HepG2 (cell line): Measurements from ENCODE around the gene SCAF4. TPM values are rescaled to one million over a fixed set of nuclear protein-coding genes. Genes with fewer than 3 reads are reported as not detected.

Experiments
- CBX1 ChIP-seq: IDR thresholded peaks from one replicate; pipeline ENCODE4 v1.6.1; 2016; ENCODE audit warnings: antibody characterized with exemption, low read depth
- CEBPG ChIP-seq: IDR thresholded peaks from 2 replicates; pipeline ENCODE4 v1.6.1; 2016
- FOXJ3 ChIP-seq: sonication (generic); formaldehyde crosslinking; IDR thresholded peaks from 2 replicates; pipeline ENCODE4 v1.4.0; 2020; ENCODE audit warnings: missing genetic modification reagents, mild to moderate bottlenecking, borderline replicate concordance
- HDAC6 ChIP-seq: fragments of 200-600 bp; sonication (generic); IDR thresholded peaks from 2 replicates; pipeline ENCODE4 v1.7.0; 2017; ENCODE audit warnings: mild to moderate bottlenecking, antibody characterized with exemption, low read length, low read depth
- HNRNPK ChIP-seq: fragments of 200-400 bp; formaldehyde crosslinking; IDR thresholded peaks from 2 replicates; pipeline ENCODE4 v1.6.1; 2018; ENCODE audit warnings: low read length, low read depth, moderate library complexity, mild to moderate bottlenecking; ENCODE audit not compliant: poor library complexity, severe bottlenecking
- KAT7 ChIP-seq: IDR thresholded peaks from 2 replicates; pipeline ENCODE4 v1.6.1; 2018; ENCODE audit warnings: borderline replicate concordance, missing compliant biosample characterization
- MED1 ChIP-seq: sonication (generic); formaldehyde crosslinking; IDR thresholded peaks from 2 replicates; pipeline ENCODE4 v1.4.0; 2020; ENCODE audit warnings: missing genetic modification reagents
- MTA1 ChIP-seq: sonication (generic); formaldehyde crosslinking; IDR thresholded peaks from 2 replicates; pipeline ENCODE4 v1.4.0; 2020; ENCODE audit warnings: missing genetic modification reagents, mild to moderate bottlenecking, borderline replicate concordance
- POLR2G ChIP-seq: fragments of 200-400 bp; formaldehyde crosslinking; IDR thresholded peaks from 2 replicates; pipeline ENCODE4 v1.6.1; 2018; ENCODE audit warnings: mild to moderate bottlenecking, low read depth, low read length, moderate library complexity
- RXRA ChIP-seq: sonication (generic); formaldehyde crosslinking; IDR thresholded peaks from 2 replicates; pipeline ENCODE4 v1.5.1; 2020; ENCODE audit warnings: missing genetic modification reagents
- SP140L ChIP-seq: sonication (generic); formaldehyde crosslinking; IDR thresholded peaks from 2 replicates; pipeline ENCODE4 v1.4.0; 2020; ENCODE audit warnings: missing genetic modification reagents, borderline replicate concordance
- U2AF2 ChIP-seq: fragments of 200-400 bp; formaldehyde crosslinking; IDR thresholded peaks from 2 replicates; pipeline ENCODE4 v1.6.1; 2017; ENCODE audit warnings: low read depth, mild to moderate bottlenecking, low read length
- ZFP62 ChIP-seq: sonication (generic); formaldehyde crosslinking; IDR thresholded peaks from 2 replicates; pipeline ENCODE4 v1.4.0; 2020; ENCODE audit warnings: missing genetic modification reagents
- ZFP91 ChIP-seq: sonication (generic); formaldehyde crosslinking; IDR thresholded peaks from 2 replicates; pipeline ENCODE4 v1.9.0; 2022; ENCODE audit warnings: missing genetic modification reagents, mild to moderate bottlenecking, borderline replicate concordance
- ZNF17 ChIP-seq: sonication (generic); formaldehyde crosslinking; IDR thresholded peaks from 2 replicates; pipeline ENCODE4 v1.5.0; 2020; ENCODE audit warnings: mild to moderate bottlenecking, missing genetic modification reagents
- ZNF280D ChIP-seq: sonication (generic); formaldehyde crosslinking; IDR thresholded peaks from 2 replicates; pipeline ENCODE4 v1.5.1; 2020; ENCODE audit warnings: mild to moderate bottlenecking, missing genetic modification reagents
- ZNF616 ChIP-seq: sonication (generic); formaldehyde crosslinking; IDR thresholded peaks from 2 replicates; pipeline ENCODE4 v1.5.0; 2020; ENCODE audit warnings: low read depth, mild to moderate bottlenecking, missing genetic modification reagents
- ZSCAN21 ChIP-seq: sonication (generic); formaldehyde crosslinking; IDR thresholded peaks from 2 replicates; pipeline ENCODE4 v1.8.0; 2022; ENCODE audit warnings: mild to moderate bottlenecking, missing genetic modification reagents, moderate library complexity, borderline replicate concordance
- ZSCAN22 ChIP-seq: sonication (generic); formaldehyde crosslinking; IDR thresholded peaks from 2 replicates; pipeline ENCODE4 v1.4.0; 2020; ENCODE audit warnings: mild to moderate bottlenecking, missing genetic modification reagents
- polyA plus RNA-seq, 8 experiments: library from polyadenylated mRNA; depleted of rRNA in 3 of 8; stranded (reverse) in 7 of 8; unstranded in 1 of 8; fragments of >200 nt; fragmentation: Illumina TruSeq in 4 of 8; extraction: Trizol in 4 of 8; gene quantifications; 2 replicates each; pipeline versions ENCODE4 v1.2.1 to v1.2.3, GENCODE V29; 2011 to 2016; ENCODE audit warnings: low read depth in 4 of 8, missing spikeins in 1 of 8, mixed read lengths in 1 of 8; ENCODE audit not compliant: insufficient read depth in 1 of 8
- total RNA-seq, 5 experiments: library from RNA; depleted of rRNA; stranded (reverse); fragments of >200 nt; fragmentation: Illumina TruSeq; extraction: Trizol; gene quantifications; 2 replicates each; pipeline ENCODE4 v1.2.3, GENCODE V29; 2016; ENCODE audit warnings: low read depth in 1 of 5
- TF ChIP-seq, protein P1 (sequence below): sonication (generic); formaldehyde crosslinking; IDR thresholded peaks from 2 replicates; pipeline ENCODE4 v1.5.0; 2020; ENCODE audit warnings: missing genetic modification reagents
- TF ChIP-seq, protein P2 (sequence below): sonication (generic); formaldehyde crosslinking; conservative IDR thresholded peaks from 2 replicates; pipeline ENCODE4 v1.4.0; 2020; ENCODE audit warnings: missing genetic modification reagents

The SCAF4 gene
- total and polyA plus RNA-seq, 2 of the 13 experiments (the other 11 are each of a cell fraction or from before 2014, with no cell fraction given) = 9.1 to 11.5 TPM

DNA sequence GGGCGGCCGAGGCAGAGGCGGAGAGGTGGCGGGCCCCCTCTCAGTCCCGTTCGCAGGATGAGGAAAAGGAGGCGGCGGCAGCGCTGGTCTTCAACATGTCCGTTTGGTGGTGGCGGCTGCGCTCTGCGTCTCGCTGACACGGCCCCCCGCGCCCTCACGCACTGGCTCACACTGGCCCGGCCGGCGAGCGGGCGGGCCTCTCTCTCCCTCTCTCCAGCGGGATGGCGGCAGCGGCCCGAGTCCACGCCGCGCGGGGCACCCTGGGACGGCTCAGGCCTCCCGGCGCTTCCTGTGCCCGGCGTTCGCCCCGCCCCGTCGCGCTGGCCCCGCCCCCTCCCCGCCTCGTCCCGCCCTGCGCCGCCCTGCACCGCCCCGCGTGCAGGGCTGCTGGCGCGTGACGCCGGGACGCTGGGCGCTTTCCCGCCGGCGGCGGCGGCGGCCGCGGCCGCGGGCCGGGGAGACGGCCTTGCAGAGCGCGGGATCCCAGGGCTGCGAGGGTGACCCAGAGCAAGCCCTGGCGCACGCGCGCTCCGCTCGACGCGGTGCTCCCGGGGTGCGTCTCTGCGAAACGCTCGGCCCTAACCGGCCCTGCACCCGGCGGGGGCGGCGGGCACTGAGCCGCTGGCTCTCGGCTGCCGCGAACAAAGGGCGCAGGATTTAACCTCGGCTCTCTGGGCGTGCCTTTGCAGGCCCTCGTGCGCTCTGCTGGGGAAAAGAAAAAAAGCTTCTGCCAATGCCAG is at the start of gene SCAF4 (continued):
- TF ChIP-seq ZNF616 (peak; percentile 24; the same call in 1 of the 2 replicates), MED1 (CRISPR knock-in tag) (no peak), RXRA (peak; percentile 41; the same call in 1 of the 2 replicates), ZSCAN21 (peak; percentile 72; the same call in 1 of the 2 replicates), KAT7 (CRISPR knock-in tag) (0 out of 2 replicates have a peak, but pooled peaks have one; percentile 59), U2AF2 (no peak), CBX1 (no peak), ZSCAN22 (CRISPR knock-in tag) (no peak), ZNF280D (CRISPR knock-in tag) (no peak), FOXJ3 (CRISPR knock-in tag) (no peak), POLR2G (peak; percentile 87), HNRNPK (no peak), SP140L (CRISPR knock-in tag) (no peak), ZNF17 (CRISPR knock-in tag) (no peak), HDAC6 (no peak), ZFP62 (no peak), ZFP91 (CRISPR knock-in tag) (peak; percentile 69; the same call in 1 of the 2 replicates), CEBPG (CRISPR knock-in tag) (no peak), MTA1 (CRISPR knock-in tag) (no peak)
- TF ChIP-seq, protein P1, sequence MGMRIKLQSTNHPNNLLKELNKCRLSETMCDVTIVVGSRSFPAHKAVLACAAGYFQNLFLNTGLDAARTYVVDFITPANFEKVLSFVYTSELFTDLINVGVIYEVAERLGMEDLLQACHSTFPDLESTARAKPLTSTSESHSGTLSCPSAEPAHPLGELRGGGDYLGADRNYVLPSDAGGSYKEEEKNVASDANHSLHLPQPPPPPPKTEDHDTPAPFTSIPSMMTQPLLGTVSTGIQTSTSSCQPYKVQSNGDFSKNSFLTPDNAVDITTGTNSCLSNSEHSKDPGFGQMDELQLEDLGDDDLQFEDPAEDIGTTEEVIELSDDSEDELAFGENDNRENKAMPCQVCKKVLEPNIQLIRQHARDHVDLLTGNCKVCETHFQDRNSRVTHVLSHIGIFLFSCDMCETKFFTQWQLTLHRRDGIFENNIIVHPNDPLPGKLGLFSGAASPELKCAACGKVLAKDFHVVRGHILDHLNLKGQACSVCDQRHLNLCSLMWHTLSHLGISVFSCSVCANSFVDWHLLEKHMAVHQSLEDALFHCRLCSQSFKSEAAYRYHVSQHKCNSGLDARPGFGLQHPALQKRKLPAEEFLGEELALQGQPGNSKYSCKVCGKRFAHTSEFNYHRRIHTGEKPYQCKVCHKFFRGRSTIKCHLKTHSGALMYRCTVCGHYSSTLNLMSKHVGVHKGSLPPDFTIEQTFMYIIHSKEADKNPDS (CRISPR knock-in tag) = no peak
- TF ChIP-seq, protein P2, sequence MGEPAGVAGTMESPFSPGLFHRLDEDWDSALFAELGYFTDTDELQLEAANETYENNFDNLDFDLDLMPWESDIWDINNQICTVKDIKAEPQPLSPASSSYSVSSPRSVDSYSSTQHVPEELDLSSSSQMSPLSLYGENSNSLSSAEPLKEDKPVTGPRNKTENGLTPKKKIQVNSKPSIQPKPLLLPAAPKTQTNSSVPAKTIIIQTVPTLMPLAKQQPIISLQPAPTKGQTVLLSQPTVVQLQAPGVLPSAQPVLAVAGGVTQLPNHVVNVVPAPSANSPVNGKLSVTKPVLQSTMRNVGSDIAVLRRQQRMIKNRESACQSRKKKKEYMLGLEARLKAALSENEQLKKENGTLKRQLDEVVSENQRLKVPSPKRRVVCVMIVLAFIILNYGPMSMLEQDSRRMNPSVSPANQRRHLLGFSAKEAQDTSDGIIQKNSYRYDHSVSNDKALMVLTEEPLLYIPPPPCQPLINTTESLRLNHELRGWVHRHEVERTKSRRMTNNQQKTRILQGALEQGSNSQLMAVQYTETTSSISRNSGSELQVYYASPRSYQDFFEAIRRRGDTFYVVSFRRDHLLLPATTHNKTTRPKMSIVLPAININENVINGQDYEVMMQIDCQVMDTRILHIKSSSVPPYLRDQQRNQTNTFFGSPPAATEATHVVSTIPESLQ (CRISPR knock-in tag) = no peak
